IPS DF 6.9 (cell line): Measurements from ENCODE around the gene EXOC3L4.
A peak's percentile ranks its signal among the peaks of the same experiment; 100 is the strongest.

Source experiments
- DNase-seq: peaks from one replicate; pipeline ENCODE4 v3.0.0-alpha.2; 2013; ENCODE audit warnings: low read depth, low spot score
- H3K27ac ChIP-seq: one replicate; pipeline ENCODE4 v1.5.1; 2013; ENCODE audit warnings: low read length, control low read depth
- H3K27me3 ChIP-seq: 2 replicates; pipeline ENCODE4 v1.6.1; 2013; ENCODE audit warnings: mild to moderate bottlenecking, low read length; ENCODE audit not compliant: control insufficient read depth, insufficient read depth
- H3K36me3 ChIP-seq: 2 replicates; pipeline ENCODE4 v1.6.1; 2013; ENCODE audit warnings: low read length; ENCODE audit not compliant: control insufficient read depth, insufficient read depth
- H3K4me1 ChIP-seq: 2 replicates; pipeline ENCODE4 v1.6.1; 2013; ENCODE audit warnings: low read length; ENCODE audit not compliant: control insufficient read depth, insufficient read depth
- H3K4me3 ChIP-seq: 2 replicates; pipeline ENCODE4 v1.5.1; 2013; ENCODE audit warnings: mild to moderate bottlenecking, low read length
- H3K9me3 ChIP-seq: 2 replicates; pipeline ENCODE4 v1.6.1; 2013; ENCODE audit warnings: low read length, inconsistent platforms; ENCODE audit not compliant: control insufficient read depth, insufficient read depth
- whole genome bisulfite sequencing: extraction: QIAGEN DNeasy Blood & Tissue Kit; methylation state at CpG from one replicate; pipeline ENCODE4 v1.1.7; 2013; ENCODE audit warnings: mixed read lengths, missing lambda C conversion rate; ENCODE audit not compliant: insufficient read length, insufficient coverage; 5-methylcytosine and 5-hydroxymethylcytosine counted together

The EXOC3L4 gene

DNA sequence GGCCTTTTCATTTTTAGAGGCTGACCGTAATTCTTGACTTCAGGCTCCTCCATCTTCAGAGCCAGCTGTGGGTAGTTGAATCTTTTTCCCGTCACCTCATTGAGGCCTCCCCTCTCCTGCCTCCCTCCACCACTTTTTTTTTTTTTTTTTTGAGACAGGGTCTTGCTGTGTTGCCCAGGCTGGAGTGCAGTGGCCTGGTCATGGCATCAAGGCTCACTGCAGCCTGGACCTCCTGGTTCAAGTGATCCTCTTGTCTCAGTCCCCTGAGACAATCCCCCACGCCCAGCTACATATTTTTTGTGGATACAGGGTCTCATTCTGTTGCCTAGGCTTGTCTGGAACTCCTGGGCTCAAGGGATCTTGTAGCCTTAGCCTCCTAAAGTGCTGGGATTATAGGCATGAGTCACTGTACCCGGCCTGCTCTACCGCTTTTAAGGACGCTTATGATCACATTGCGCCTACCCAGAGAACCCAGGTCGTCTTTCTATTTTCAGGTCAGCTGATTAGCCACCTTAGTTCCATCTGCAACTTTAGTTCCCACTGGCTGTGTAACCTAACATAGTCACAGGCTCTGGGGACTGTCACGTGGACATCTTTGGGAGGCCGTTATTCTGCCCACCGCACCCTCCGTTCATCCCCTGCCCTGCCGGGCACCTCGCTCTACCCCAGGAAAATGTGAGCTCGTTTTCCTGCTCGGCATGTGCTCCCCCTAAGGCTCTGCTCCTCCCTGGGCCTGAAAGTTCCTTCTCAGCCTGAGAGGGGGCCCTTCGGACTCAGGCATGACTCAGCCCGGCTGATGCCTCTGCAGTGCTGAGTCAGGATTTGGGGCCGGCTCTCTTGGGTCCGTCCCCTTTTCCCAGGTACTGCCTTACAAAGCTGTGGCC lies 42.1 kb downstream of the EXOC3L4 start:
- Histone ChIP-seq H3K4me3 (no peak overlapping the region), H3K9me3 (no peaks in the 10 kb centered on the region), H3K27ac (no peak overlapping the region), H3K36me3 (peaks cover 13% of the 10 kb centered on the region), H3K27me3 (no peaks in the 10 kb centered on the region), H3K4me1 (peaks cover 7% of the 10 kb centered on the region; the same call in 1 of the 2 replicates)
- DNase-seq = no peak
- no CpG with 5 or more reads among the region's 20 CpGs for WGBS

DNA sequence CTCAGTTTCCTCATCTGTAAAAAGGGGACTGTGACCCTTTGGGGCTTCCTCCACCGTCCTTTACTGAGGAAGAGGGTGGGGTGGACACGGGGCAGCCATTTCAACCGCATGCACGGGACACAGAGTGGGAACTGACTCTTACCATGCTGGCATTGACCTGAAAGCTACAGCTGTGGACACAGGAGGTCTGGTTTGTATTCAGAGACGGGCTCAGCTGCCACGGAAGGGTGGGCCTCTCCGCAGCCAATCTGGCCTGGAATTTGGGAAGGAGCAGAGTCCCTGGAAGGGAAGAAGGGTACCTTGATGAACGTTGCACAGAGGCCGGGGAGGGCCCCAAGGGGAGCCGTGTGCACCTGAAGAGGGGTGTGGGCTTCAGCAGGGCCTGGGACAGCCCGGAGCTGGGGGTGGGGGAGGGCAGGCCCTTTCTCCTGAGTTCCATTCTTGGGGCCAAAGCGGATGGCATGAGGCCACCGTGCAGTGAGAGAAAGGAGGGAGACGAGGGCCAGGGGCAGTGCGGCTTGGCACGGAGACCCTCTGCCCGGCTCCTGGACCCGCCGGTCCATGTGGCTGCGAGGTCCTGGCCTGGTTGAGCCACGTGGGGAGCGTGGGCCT lies 43.3 kb downstream of the EXOC3L4 start:
- Histone ChIP-seq H3K27ac (no peak overlapping the region), H3K27me3 (no peaks in the 10 kb centered on the region), H3K4me3 (no peak overlapping the region), H3K9me3 (no peaks in the 10 kb centered on the region), H3K36me3 (peaks cover 11% of the 10 kb centered on the region), H3K4me1 (peaks cover 7% of the 10 kb centered on the region; the same call in 1 of the 2 replicates)
- WGBS = no CpG with 5 or more reads among the region's 22 CpGs
- DNase-seq = no peak

DNA sequence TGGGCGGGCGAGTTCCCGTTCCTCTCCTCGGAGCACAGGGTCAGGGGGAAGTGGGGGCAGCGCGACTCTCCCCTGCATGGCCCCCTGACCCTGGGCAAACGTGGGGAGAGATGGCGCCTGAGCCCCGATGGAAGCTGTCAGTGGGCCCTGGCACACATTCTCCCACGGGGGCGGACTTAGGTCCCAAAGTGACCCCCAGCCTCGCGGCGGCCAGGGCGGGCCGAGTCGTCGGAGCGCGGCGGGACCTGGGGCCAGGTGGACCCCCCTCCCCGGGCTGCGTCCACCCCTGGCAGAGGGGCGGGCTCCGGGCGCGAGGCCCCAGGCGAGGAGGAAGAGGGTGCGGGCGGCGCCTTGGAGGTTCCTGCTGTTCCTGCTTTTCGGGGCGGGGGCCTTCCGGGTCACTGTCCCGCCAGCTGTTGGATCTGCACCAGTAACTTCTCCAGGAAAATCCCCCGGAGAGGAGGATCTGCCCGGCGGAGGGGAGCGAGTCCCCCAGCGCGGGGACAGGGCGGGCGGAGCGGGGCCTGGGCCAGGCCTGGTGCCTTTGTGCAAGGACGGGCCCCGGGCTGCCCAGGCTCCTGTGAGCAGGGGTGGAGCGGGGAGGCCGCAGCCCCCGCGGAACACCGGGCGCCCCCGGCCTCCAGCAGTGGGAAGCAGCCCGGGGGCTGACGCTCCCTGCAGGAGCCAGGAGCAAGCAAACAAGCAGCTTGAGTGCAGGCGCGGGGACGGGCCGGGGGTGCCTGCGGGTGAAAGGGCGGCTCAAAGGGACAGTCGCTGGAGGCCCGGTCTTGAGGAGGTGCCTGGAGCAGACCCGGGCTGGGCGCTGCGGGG lies 44.0 kb downstream of the EXOC3L4 start:
- H3K4me1 ChIP-seq = peaks cover 7% of the 10 kb centered on the region; the same call in 1 of the 2 replicates
- WGBS = no CpG with 5 or more reads among the region's 66 CpGs
- no peak overlapping the region for H3K27ac ChIP-seq
- H3K9me3 ChIP-seq = no peaks in the 10 kb centered on the region
- DNase-seq = no peak
- peak overlapping the region; percentile 21; the same call in 1 of the 2 replicates for H3K4me3 ChIP-seq
- H3K27me3 ChIP-seq = no peaks in the 10 kb centered on the region
- H3K36me3 ChIP-seq = peaks cover 5% of the 10 kb centered on the region; the same call in 1 of the 2 replicates

DNA sequence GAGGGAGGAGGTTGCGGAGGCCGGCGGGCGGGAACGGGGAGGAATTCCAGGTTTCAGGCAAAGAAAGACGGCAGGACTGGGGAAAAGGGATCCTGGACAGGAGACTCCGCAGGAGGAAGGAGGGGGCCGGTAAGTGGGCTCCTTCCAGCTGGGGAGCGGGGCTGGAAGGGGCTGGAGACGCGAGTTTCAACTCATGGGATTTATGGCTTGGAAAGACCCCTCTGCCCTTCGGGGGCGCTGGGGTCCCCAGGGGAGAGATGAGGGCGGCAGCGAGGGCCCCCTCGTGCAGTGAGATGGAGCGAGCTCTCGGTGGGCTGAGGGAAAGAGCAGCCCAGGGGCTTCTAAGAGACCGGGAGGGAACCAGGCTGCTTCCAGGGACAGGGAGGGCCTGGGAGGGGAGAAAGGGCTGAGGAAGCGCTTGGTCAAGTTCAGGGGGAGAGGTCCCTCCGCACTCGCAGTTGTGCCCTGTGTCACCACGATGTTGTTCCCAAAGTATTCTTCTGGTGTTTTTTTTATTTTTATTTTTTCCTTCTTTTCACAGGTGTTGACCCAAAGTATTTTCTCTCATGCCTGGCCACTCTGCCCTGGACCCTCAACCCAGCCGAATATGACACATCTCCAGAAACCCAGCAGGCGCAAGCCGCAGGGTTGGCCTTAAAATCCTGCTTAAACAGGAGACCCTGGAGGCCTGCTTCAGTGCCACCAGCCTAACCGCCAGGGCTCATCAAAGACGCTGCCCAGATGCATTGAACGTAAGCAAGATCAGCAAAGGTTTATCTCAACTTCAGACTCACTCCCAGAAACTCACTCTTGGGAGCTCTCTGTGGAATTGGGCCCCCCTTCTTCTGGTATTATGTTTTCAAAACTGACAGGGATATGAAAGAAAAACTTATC lies 44.9 kb downstream of the EXOC3L4 start:
- H3K9me3 ChIP-seq = no peaks in the 10 kb centered on the region
- H3K27ac ChIP-seq = no peak overlapping the region
- no CpG with 5 or more reads among the region's 29 CpGs for WGBS
- no peaks in the 10 kb centered on the region; the same call in 1 of the 2 replicates for H3K36me3 ChIP-seq
- H3K4me1 ChIP-seq = peaks cover 7% of the 10 kb centered on the region; the same call in 1 of the 2 replicates
- no peaks in the 10 kb centered on the region for H3K27me3 ChIP-seq
- peak overlapping the region; percentile 21; the same call in 1 of the 2 replicates for H3K4me3 ChIP-seq
- DNase-seq = no peak

DNA sequence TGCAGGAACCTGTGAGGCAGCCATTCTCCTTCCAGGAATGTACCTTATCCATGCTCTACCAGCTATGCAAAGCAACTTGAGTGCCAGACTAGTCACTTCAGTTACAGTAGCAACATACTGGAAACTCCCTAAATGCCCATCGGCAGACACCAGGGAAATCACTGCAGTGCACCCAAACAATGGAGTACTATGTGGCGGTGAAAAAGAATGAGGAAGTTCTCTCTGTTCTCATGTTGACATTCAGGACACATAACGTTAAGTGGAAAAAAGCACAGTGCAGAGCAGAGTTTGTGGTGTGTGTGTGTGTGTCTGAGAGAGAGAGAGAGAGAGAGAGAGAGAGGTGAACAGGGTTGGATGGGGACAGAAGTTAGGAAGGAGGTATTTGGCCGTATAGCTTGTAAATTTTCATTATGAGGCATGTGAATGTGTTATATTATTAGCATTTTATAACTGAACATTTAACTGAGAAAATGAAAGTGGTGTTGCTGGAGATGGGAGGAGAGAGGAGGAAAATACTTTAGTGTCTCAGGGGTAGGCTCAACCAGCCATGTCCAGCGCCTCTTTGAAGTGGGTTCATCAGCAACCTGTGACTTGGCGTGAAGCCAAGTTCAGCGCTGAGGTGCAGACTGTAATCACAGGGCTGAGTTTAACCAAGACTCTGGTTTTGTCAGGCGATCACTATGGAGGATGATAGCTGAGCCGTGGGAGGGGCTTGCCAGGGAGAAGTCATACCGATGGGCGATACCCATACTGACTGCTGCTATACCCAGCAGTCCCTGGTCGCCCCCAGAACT lies 46.0 kb downstream of the EXOC3L4 start:
- DNase-seq = no peak
- no peak overlapping the region for H3K4me3 ChIP-seq
- no peaks in the 10 kb centered on the region for H3K36me3 ChIP-seq
- WGBS = no CpG with 5 or more reads among the region's 12 CpGs
- peaks cover 7% of the 10 kb centered on the region; the same call in 1 of the 2 replicates for H3K4me1 ChIP-seq
- H3K9me3 ChIP-seq = no peaks in the 10 kb centered on the region
- H3K27me3 ChIP-seq = no peaks in the 10 kb centered on the region
- no peak overlapping the region for H3K27ac ChIP-seq

DNA sequence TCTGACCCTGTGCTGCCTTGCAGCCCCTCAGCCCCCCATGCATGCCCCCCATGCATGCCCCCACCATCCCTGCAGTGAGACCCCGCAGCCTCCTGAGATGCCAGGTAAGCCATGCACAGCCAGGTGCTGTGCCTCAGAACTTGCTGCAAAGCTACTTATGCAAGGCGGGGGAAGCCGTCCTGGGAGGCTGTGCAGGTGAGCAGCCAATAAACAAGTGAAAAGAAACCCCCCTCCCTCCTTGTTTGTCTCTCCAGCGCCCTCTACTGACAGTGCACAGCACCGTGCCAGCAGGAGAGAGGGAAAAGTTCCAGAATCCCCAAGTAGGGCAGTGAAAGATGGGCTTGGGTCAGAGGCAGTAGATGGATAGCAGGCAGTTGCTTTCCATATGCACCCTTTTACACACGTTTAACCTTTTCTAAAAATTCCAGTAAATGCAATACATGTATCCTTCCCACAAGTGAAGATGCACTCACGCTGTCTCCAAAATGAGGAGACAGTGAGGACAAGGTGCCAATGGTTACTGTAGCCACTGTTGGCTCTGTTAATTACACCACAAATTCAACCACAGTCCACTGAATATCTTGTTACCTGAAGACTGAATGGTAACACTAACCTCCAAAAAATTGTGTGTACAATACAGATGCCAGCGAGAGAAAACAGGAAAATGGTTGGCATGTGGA lies 46.7 kb downstream of the EXOC3L4 start:
- Histone ChIP-seq H3K9me3 (no peaks in the 10 kb centered on the region), H3K27ac (no peak overlapping the region), H3K36me3 (no peaks in the 10 kb centered on the region), H3K27me3 (no peaks in the 10 kb centered on the region), H3K4me1 (peaks cover 7% of the 10 kb centered on the region; the same call in 1 of the 2 replicates), H3K4me3 (no peak overlapping the region)
- no peak for DNase-seq
- WGBS = no CpG with 5 or more reads among the region's 8 CpGs

DNA sequence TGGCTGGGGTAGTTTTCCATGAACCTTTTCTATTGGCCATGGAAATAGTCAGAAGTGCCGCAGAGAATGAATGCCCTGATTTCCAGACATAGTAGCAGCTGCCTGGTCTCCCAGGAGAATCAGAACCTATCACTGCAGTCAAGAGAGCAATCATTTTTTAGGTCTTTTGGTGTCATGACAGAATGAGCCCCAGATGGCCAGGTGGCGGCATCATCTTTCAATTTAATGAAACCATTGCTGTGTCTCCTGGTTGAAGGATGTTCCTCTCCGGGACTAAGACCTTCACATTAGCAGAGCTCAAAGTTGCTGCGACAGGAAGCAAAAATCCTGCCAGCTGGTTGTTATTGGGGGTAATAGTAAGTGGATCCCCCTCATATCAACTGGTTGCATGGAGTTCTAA lies 47.5 kb downstream of the EXOC3L4 start:
- WGBS = no CpG with 5 or more reads among the region's 4 CpGs
- DNase-seq = no peak

DNA sequence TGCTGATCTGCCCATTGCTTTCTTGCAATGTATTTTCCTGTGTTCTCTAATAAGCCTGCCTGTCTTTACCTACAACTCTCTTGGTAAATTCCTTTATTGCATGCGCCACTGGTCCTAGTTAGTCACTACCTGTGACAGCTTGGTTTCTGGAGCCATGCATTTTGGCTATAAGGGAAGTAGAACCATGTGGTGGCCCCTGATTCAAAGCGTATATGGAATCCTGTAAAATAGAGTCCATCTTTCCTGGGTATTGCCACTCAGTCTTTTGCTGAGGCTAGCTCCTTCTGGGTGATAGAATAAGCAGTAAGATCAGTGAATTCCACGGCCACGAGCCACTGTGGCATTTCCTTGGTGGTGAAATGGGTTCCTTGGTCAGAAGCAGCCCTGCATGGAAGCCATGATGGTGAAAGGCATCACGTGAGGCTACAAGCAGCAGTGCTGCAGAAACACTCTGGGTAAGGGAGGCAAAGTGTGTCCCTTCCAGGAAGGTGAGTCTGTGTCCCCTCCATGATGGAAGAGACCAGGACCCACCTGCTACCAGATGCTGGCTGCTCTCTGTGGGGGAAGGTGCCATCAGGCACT lies 48.3 kb downstream of the EXOC3L4 start:
- no peaks in the 10 kb centered on the region for H3K9me3 ChIP-seq
- WGBS = no CpG with 5 or more reads among the region's 5 CpGs

More for the DNA sequence above, 47.5 kb downstream of the EXOC3L4 start:
- Histone ChIP-seq H3K4me1 (peaks cover 7% of the 10 kb centered on the region; the same call in 1 of the 2 replicates), H3K9me3 (no peaks in the 10 kb centered on the region), H3K36me3 (no peaks in the 10 kb centered on the region), H3K27ac (no peak overlapping the region), H3K4me3 (no peak overlapping the region), H3K27me3 (no peaks in the 10 kb centered on the region)

More for the DNA sequence above, 48.3 kb downstream of the EXOC3L4 start:
- H3K27ac ChIP-seq = no peak overlapping the region
- no peaks in the 10 kb centered on the region for H3K27me3 ChIP-seq
- no peak overlapping the region for H3K4me3 ChIP-seq
- peaks cover 6% of the 10 kb centered on the region; the same call in 1 of the 2 replicates for H3K4me1 ChIP-seq
- no peaks in the 10 kb centered on the region for H3K36me3 ChIP-seq
- DNase-seq = no peak
